ENCODE data around the gene RET.

GRCh38 chr10:43117031-43117776 is 40.3 kb downstream of the RET start:
- TF ChIP-seq CTCF (IDR thresholded peaks at IDR 0.05) (no peak), POLR2AphosphoS5 (IDR thresholded peaks at IDR 0.05; ENCODE audit: low read depth, low read length) (no peak), REST (IDR thresholded peaks at IDR 0.05; ENCODE audit: insufficient read depth in 1 of 2, low read depth in 2 of 2, low read length in 1 of 2) (no peak), SIN3A (IDR thresholded peaks at IDR 0.05; ENCODE audit: borderline replicate concordance, insufficient read depth, low read depth, low read length) (no peak)

All from Panc1 (cell line).